A549 (cell line): Measurements from ENCODE around the gene TNPO2. TPM values are rescaled to one million over a fixed set of nuclear protein-coding genes. Genes with fewer than 3 reads are reported as not detected.

ENCODE experiments used
- BCL3 ChIP-seq: fragments of >200 bp; sonication (Bioruptor Twin); formaldehyde crosslinking; IDR thresholded peaks from 3 replicates; pipeline ENCODE4 v1.6.1; 2016
- CBX2 ChIP-seq: fragments of 200-600 bp; sonication (generic); IDR thresholded peaks from 2 replicates; pipeline ENCODE4 v1.6.1; 2016; ENCODE audit warnings: low read depth, mild to moderate bottlenecking, borderline replicate concordance
- CBX8 ChIP-seq: fragments of 200-600 bp; sonication (generic); IDR thresholded peaks from 2 replicates; pipeline ENCODE4 v1.6.1; 2016
- CEBPB ChIP-seq, 2 experiments: fragments of >200 bp in 1 of 2; sonication (Bioruptor Twin) in 1 of 2; formaldehyde crosslinking in 1 of 2; IDR thresholded peaks; 2 replicates each; pipeline ENCODE4 v1.6.1; 2012 to 2016
- CHD2 ChIP-seq: fragments of 150-350 bp; IDR thresholded peaks from 2 replicates; pipeline ENCODE4 v1.6.1; 2014; ENCODE audit warnings: low read length; ENCODE audit not compliant: partially characterized antibody
- CTCF ChIP-seq: fragments of >200 bp; sonication (Bioruptor Twin); formaldehyde crosslinking; IDR thresholded peaks from 3 replicates; pipeline ENCODE4 v1.5.1; 2016
- ELK1 ChIP-seq: fragments of 150-350 bp; IDR thresholded peaks from 2 replicates; pipeline ENCODE4 v1.6.1; 2014; ENCODE audit warnings: low read depth, mild to moderate bottlenecking, low read length
- FOSL2 ChIP-seq, 2 experiments: fragments of 450-650 bp in 1 of 2; fragments of >200 bp in 1 of 2; sonication (Bioruptor Twin) in 1 of 2; formaldehyde crosslinking; IDR thresholded peaks; 2 replicates each; pipeline versions ENCODE4 v1.5.0 to v1.6.1; 2016 to 2020; ENCODE audit warnings: mild to moderate bottlenecking in 1 of 2, moderate library complexity in 1 of 2
- GATA3 ChIP-seq: IDR thresholded peaks from 2 replicates; pipeline ENCODE4 v1.6.1; 2012; ENCODE audit warnings: borderline replicate concordance
- HDAC2 ChIP-seq: fragments of 200-600 bp; sonication (generic); IDR thresholded peaks from 2 replicates; pipeline ENCODE4 v1.6.1; 2016
- HEYL ChIP-seq: fragments of 250-450 bp; sonication (Bioruptor Pico); IDR thresholded peaks from 2 replicates; pipeline ENCODE4 v1.8.0; 2021; ENCODE audit warnings: mild to moderate bottlenecking, moderate library complexity
- HMGXB4 ChIP-seq: fragments of 250-450 bp; sonication (Bioruptor Pico); IDR thresholded peaks from 2 replicates; pipeline ENCODE4 v1.5.0; 2021; ENCODE audit warnings: mild to moderate bottlenecking, moderate library complexity, borderline replicate concordance
- HOXA7 ChIP-seq: fragments of 250-450 bp; sonication (Bioruptor Pico); IDR thresholded peaks from 2 replicates; pipeline ENCODE4 v1.5.0; 2020; ENCODE audit warnings: mild to moderate bottlenecking, moderate library complexity
- MAFK ChIP-seq: fragments of 450-650 bp; IDR thresholded peaks from 2 replicates; pipeline ENCODE4 v1.6.1; 2014; ENCODE audit not compliant: partially characterized antibody
- MAZ ChIP-seq: fragments of 150-350 bp; IDR thresholded peaks from 2 replicates; pipeline ENCODE4 v1.6.1; 2014; ENCODE audit warnings: antibody characterized with exemption, low read depth, low read length, borderline replicate concordance
- NPAS2 ChIP-seq: fragments of 250-450 bp; sonication (Bioruptor Pico); IDR thresholded peaks from 2 replicates; pipeline ENCODE4 v1.8.0; 2022; ENCODE audit warnings: mild to moderate bottlenecking, moderate library complexity, borderline replicate concordance
- NR3C1 ChIP-seq: fragments of >200 bp; sonication (Bioruptor Twin); formaldehyde crosslinking; IDR thresholded peaks from 3 replicates; pipeline ENCODE4 v1.6.1; 2017
- PHF8 ChIP-seq: fragments of 200-600 bp; sonication (generic); IDR thresholded peaks from 2 replicates; pipeline ENCODE4 v1.6.1; 2016; ENCODE audit warnings: low read depth, mild to moderate bottlenecking, antibody characterized with exemption, moderate library complexity, borderline replicate concordance
- POLR2A ChIP-seq: IDR thresholded peaks from 2 replicates; pipeline ENCODE4 v1.6.1; 2012; ENCODE audit warnings: mild to moderate bottlenecking, low read length
- POLR2AphosphoS2 ChIP-seq: conservative IDR thresholded peaks from 2 replicates; pipeline ENCODE4 v1.6.1; 2012; ENCODE audit warnings: low read length, improper control_type of control experiment, inconsistent platforms
- RAD21 ChIP-seq, 2 experiments: fragments of >200 bp in 1 of 2; sonication (Bioruptor Twin) in 1 of 2; formaldehyde crosslinking in 1 of 2; IDR thresholded peaks in 1 of 2; conservative IDR thresholded peaks in 1 of 2; 2 replicates in 1 of 2; 3 replicates in 1 of 2; pipeline ENCODE4 v1.6.1; 2012 to 2018; ENCODE audit warnings: inconsistent platforms in 1 of 2
- REST ChIP-seq: fragments of 200-600 bp; sonication (generic); IDR thresholded peaks from 2 replicates; pipeline ENCODE4 v1.6.1; 2016; ENCODE audit warnings: antibody characterized with exemption, mild to moderate bottlenecking, moderate library complexity
- RFX5 ChIP-seq: fragments of 450-650 bp; IDR thresholded peaks from 2 replicates; pipeline ENCODE4 v1.7.1; 2014; ENCODE audit warnings: antibody characterized with exemption, mild to moderate bottlenecking, moderate library complexity
- RNF2 ChIP-seq: fragments of 200-600 bp; sonication (generic); IDR thresholded peaks from 2 replicates; pipeline ENCODE4 v1.6.1; 2016; ENCODE audit warnings: low read depth, mild to moderate bottlenecking, antibody characterized with exemption, moderate library complexity, borderline replicate concordance
- TFCP2L1 ChIP-seq: fragments of 250-450 bp; sonication (Bioruptor Pico); IDR thresholded peaks from 2 replicates; pipeline ENCODE4 v1.5.0; 2021; ENCODE audit warnings: mild to moderate bottlenecking
- ZFP36 ChIP-seq: fragments of 450-650 bp; IDR thresholded peaks from 2 replicates; pipeline ENCODE4 v1.6.1; 2014; ENCODE audit warnings: borderline replicate concordance; ENCODE audit not compliant: partially characterized antibody
- polyA plus RNA-seq, 4 experiments: library from polyadenylated mRNA; depleted of rRNA in 3 of 4; stranded (reverse); fragments of >200 nt; fragmentation: RNase III in 1 of 4; extraction: RNeasy Plus Mini Kit Qiagen cat#74134 plus additional on column Dnase treatment in 1 of 4; gene quantifications; 2 replicates in 3 of 4; 3 replicates in 1 of 4; pipeline ENCODE4 v1.2.3, GENCODE V29; 2011 to 2017
- TF ChIP-seq, protein P1 (sequence below): IDR thresholded peaks from 2 replicates; pipeline ENCODE4 v1.6.1; 2012
- TF ChIP-seq, protein P2 (sequence below): IDR thresholded peaks from 2 replicates; pipeline ENCODE4 v1.6.1; 2012
- TF ChIP-seq, protein P3 (sequence below): fragments of 250-450 bp; sonication (Bioruptor Pico); IDR thresholded peaks from 2 replicates; pipeline ENCODE4 v1.5.0; 2020; ENCODE audit warnings: low read depth, mild to moderate bottlenecking, moderate library complexity

The TNPO2 gene
- polyA plus RNA-seq, 2 of the 4 experiments (the other 2 are of a cell fraction), result 33.7 to 41.0 TPM

DNA sequence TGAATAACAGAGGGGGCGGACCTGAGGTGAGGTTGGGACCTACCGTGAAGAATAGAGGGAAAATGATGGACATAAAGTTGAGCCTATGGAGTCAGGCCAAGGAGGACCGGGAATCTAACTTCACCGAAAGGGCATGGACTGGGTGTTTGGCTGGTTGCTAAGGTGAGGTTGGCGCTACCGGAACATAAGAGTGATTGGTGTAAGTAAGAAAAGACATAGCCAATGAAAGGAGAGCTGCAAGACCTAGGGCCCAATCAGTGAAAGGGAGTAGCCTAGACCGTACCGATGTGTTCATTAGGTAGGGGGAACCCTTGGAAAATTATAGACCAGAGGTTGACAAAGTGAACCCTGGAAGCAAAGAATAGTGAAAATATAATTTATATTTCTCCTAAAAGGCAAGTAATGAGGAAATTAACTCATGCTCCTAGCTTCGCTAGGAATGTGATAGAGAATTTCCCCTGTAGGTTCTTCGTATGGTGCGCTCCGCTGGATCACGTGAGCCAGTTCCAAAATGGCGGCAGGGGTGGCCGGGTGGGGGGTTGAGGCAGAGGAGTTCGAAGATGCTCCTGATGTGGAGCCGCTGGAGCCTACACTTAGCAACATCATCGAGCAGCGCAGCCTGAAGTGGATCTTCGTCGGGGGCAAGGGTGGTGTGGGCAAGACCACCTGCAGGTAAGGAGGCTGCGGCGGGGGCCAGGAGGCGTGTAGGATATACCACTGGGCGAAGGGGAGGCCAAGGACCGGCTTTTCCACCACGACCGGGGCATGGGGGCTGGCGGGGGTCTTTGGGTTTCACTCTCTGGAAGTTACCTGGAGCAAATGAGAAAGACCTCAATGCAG, 13.5 kb upstream of the TNPO2 start, which contains the start of gene GET3 (continued):
- TF ChIP-seq CEBPB (IDR thresholded peaks at IDR 0.05), result no peak
- no peak for TF ChIP-seq RNF2
- TF ChIP-seq ELK1, result no peak
- peak; percentile 97 for TF ChIP-seq HDAC2
- TF ChIP-seq RFX5, result 0 out of 2 replicates have a peak, but pooled peaks have one; percentile 75
- no peak for TF ChIP-seq CHD2
- no peak for TF ChIP-seq MAFK
- no peak for TF ChIP-seq CBX2
- TF ChIP-seq BCL3, result 0 out of 3 replicates have a peak, but pooled peaks have one; percentile 38
- TF ChIP-seq RAD21 (conservative IDR thresholded peaks at IDR 0.05 in 1 of 2, IDR thresholded peaks at IDR 0.05 in 1 of 2), result no peak
- no peak for TF ChIP-seq HMGXB4 (CRISPR knock-in tag)
- TF ChIP-seq, protein P1, sequence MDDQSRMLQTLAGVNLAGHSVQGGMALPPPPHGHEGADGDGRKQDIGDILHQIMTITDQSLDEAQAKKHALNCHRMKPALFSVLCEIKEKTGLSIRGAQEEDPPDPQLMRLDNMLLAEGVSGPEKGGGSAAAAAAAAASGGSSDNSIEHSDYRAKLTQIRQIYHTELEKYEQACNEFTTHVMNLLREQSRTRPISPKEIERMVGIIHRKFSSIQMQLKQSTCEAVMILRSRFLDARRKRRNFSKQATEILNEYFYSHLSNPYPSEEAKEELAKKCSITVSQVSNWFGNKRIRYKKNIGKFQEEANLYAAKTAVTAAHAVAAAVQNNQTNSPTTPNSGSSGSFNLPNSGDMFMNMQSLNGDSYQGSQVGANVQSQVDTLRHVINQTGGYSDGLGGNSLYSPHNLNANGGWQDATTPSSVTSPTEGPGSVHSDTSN, result peak; percentile 83
- TF ChIP-seq CTCF, result no peak
- TF ChIP-seq, protein P2, sequence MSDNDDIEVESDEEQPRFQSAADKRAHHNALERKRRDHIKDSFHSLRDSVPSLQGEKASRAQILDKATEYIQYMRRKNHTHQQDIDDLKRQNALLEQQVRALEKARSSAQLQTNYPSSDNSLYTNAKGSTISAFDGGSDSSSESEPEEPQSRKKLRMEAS, result no peak; the same call in 1 of the 2 replicates
- no peak for TF ChIP-seq POLR2AphosphoS2
- no peak for TF ChIP-seq REST
- TF ChIP-seq FOSL2 (IDR thresholded peaks at IDR 0.05), result no peak
- no peak for TF ChIP-seq FOSL2 (CRISPR knock-in tag; IDR thresholded peaks at IDR 0.05)
- peak; percentile 86 for TF ChIP-seq POLR2A
- no peak for TF ChIP-seq NR3C1
- TF ChIP-seq, protein P3, sequence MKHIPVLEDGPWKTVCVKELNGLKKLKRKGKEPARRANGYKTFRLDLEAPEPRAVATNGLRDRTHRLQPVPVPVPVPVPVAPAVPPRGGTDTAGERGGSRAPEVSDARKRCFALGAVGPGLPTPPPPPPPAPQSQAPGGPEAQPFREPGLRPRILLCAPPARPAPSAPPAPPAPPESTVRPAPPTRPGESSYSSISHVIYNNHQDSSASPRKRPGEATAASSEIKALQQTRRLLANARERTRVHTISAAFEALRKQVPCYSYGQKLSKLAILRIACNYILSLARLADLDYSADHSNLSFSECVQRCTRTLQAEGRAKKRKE (CRISPR knock-in tag), result no peak
- TF ChIP-seq GATA3, result peak; percentile 50
- TF ChIP-seq HOXA7 (CRISPR knock-in tag), result no peak
- peak; percentile 88; the same call in 1 of the 2 replicates for TF ChIP-seq PHF8
- no peak for TF ChIP-seq NPAS2
- TF ChIP-seq CBX8, result no peak
- no peak for TF ChIP-seq TFCP2L1 (CRISPR knock-in tag)
- TF ChIP-seq HEYL (CRISPR knock-in tag), result no peak
- no peak for TF ChIP-seq MAZ
- TF ChIP-seq ZFP36, result no peak
